Measurements from ENCODE around the gene PDPK1. TPM values are rescaled to one million over a fixed set of nuclear protein-coding genes. Genes with fewer than 3 reads are reported as not detected.
"Not testable (repeated sequence)": the region's sequence is repeated elsewhere in the genome, so short reads cannot be mapped to it uniquely, and the experiment has no call there.

PDPK1 gene
- total RNA-seq, 1 donor from 2014 or later, result 44.6 TPM

GRCh38 chr16:2578905-2579304, 41.1 kb downstream of the PDPK1 start:
- H3K27ac Mint-ChIP-seq; H3K36me3 Mint-ChIP-seq; H3K9me3 Mint-ChIP-seq; H3K27me3 Mint-ChIP-seq (ENCODE audit: low read depth); H3K4me1 Mint-ChIP-seq; DNase-seq (ENCODE audit: low spot score in 2 of 2, unreplicated experiment in 2 of 2); H3K4me3 Mint-ChIP-seq: not testable (repeated sequence)

- H3K4me1 Mint-ChIP-seq; H3K27ac Mint-ChIP-seq; H3K27me3 Mint-ChIP-seq (ENCODE audit: low read depth); H3K36me3 Mint-ChIP-seq; H3K4me3 Mint-ChIP-seq; H3K9me3 Mint-ChIP-seq; DNase-seq (ENCODE audit: low spot score in 2 of 2, unreplicated experiment in 2 of 2): not testable (repeated sequence)
These were observed 42.3 kb downstream of the PDPK1 start for GRCh38 chr16:2580143-2580542.

- H3K4me1 Mint-ChIP-seq; H3K27me3 Mint-ChIP-seq (ENCODE audit: low read depth); DNase-seq (ENCODE audit: low spot score in 2 of 2, unreplicated experiment in 2 of 2); H3K36me3 Mint-ChIP-seq; H3K27ac Mint-ChIP-seq; H3K9me3 Mint-ChIP-seq; H3K4me3 Mint-ChIP-seq: not testable (repeated sequence)
These were observed 43.0 kb downstream of the PDPK1 start for GRCh38 chr16:2580818-2581217.

- H3K9me3 Mint-ChIP-seq, result no peaks in the 10 kb centered on the region
- no peaks in the 10 kb centered on the region for H3K4me1 Mint-ChIP-seq
- H3K4me3 Mint-ChIP-seq, result no peak overlapping the region
- H3K27me3 Mint-ChIP-seq (ENCODE audit: low read depth), result no peaks in the 10 kb centered on the region
- TF ChIP-seq CTCF (IDR thresholded peaks at IDR 0.05; ENCODE audit: unreplicated experiment), result no peak
- H3K36me3 Mint-ChIP-seq, result peaks cover 11% of the 10 kb centered on the region
- no peak overlapping the region for H3K27ac Mint-ChIP-seq
- DNase-seq (ENCODE audit: low spot score in 2 of 2, unreplicated experiment in 2 of 2), result no peak
These were observed 47.2 kb downstream of the PDPK1 start for GRCh38 chr16:2584729-2585650.

DNA sequence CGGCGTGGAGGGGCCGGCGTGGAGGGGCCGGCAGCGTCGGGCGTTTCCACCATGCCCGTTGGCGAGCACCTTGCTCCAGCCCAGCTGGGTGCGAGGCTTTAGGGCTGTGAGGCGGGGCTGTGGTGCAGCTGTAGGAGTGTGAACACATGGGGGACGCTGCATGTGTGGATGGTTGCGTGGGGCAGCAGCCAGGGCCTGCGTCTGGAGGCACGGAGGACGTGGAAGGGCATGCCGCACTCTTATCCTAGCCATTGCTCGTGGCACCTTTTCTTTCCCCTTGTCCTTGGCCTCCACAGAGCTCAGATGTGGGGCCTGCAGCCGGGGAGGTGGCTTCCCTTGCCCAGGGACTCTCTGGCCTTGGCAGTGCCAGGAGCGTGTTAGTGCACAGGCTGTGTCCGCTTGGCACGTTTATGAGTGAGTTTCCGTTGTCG, 47.8 kb downstream of the PDPK1 start:
- peaks cover 15% of the 10 kb centered on the region for H3K36me3 Mint-ChIP-seq
- no peaks in the 10 kb centered on the region for H3K27me3 Mint-ChIP-seq (ENCODE audit: low read depth)
- no peak overlapping the region for H3K27ac Mint-ChIP-seq
- no peaks in the 10 kb centered on the region for H3K9me3 Mint-ChIP-seq
- TF ChIP-seq CTCF (IDR thresholded peaks at IDR 0.05; ENCODE audit: unreplicated experiment), result no peak
- no peaks in the 10 kb centered on the region for H3K4me1 Mint-ChIP-seq
- H3K4me3 Mint-ChIP-seq, result no peak overlapping the region
- no peak for DNase-seq (ENCODE audit: low spot score in 2 of 2, unreplicated experiment in 2 of 2)

GRCh38 chr16:2586241-2586640, 48.4 kb downstream of the PDPK1 start:
- Mint-ChIP-seq H3K9me3 (no peaks in the 10 kb centered on the region), H3K27ac (no peak overlapping the region), H3K4me3 (no peak overlapping the region), H3K36me3 (peaks cover 15% of the 10 kb centered on the region), H3K27me3 (ENCODE audit: low read depth) (no peaks in the 10 kb centered on the region), H3K4me1 (no peaks in the 10 kb centered on the region)
- no peak for DNase-seq (ENCODE audit: low spot score in 2 of 2, unreplicated experiment in 2 of 2)
- TF ChIP-seq CTCF (IDR thresholded peaks at IDR 0.05; ENCODE audit: unreplicated experiment), result no peak

DNA sequence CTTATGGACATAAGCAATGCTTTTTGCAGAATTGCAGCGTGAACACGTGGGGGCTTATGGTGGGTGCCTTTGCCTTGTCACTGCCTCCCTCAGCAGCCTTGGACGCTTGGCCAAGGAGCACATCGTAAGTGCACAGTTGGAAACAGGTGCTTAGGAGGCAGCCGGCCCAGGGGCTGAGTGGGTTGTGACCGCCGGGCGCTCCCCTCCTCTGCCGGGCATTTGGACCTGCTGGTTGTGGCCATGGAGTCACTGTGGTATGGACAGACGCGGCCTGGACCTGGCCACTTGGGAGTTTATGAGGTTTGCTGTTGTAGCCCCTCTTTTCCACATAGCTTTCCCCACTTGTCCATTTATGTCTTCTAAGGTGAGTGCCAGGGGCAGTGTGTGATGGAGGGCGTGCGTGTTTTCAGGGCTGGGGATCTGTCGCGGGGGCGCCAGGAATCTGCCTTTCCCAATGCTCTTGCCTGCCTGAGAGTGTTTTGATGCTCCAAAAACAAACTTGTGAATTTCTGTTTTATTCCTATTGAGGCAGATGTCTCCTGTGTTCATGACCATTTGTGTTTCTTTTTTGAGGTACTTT, 49.2 kb downstream of the PDPK1 start:
- no peaks in the 10 kb centered on the region for H3K27me3 Mint-ChIP-seq (ENCODE audit: low read depth)
- no peak for TF ChIP-seq CTCF (IDR thresholded peaks at IDR 0.05; ENCODE audit: unreplicated experiment)

More for the DNA sequence above, 49.2 kb downstream of the PDPK1 start:
- H3K4me1 Mint-ChIP-seq, result no peaks in the 10 kb centered on the region
- peaks cover 15% of the 10 kb centered on the region for H3K36me3 Mint-ChIP-seq
- H3K27ac Mint-ChIP-seq, result no peak overlapping the region
- H3K9me3 Mint-ChIP-seq, result no peaks in the 10 kb centered on the region
- H3K4me3 Mint-ChIP-seq, result no peak overlapping the region
- DNase-seq (ENCODE audit: low spot score in 2 of 2, unreplicated experiment in 2 of 2), result no peak
